Measurements from ENCODE around the gene PAX5. TPM values are rescaled to one million over a fixed set of nuclear protein-coding genes. Genes with fewer than 3 reads are reported as not detected.

Gene PAX5
- total RNA-seq, 1 donor from 2014 or later, result not detected

- FAIRE-seq (no peak), DNase-seq (ENCODE audit: low spot score in 2 of 2) (no peak)
These were observed 210.1 kb downstream of the PAX5 start for GRCh38 chr9:36823934-36824333.

DNA sequence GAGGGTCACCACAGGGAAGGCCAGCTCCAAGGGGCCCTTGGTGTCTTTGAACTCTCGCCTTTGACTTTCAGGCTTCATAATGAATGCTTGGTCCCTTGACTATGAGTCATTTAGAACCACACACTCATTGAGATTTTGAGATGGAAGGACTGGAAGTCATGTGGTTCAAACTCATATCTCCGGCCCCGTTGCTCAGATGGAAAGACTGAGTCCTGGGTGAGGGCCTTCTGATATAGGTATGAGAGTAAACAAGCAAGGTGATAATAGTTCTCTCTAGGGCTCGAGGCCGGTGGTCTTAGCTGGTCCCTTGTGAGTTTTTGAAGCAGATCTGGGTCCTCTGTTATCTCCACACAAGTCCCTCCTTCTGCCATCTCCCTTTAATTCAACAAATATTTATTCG is 210.6 kb downstream of the PAX5 start:
- FAIRE-seq (no peak), DNase-seq (ENCODE audit: low spot score in 2 of 2) (no peak)

DNA sequence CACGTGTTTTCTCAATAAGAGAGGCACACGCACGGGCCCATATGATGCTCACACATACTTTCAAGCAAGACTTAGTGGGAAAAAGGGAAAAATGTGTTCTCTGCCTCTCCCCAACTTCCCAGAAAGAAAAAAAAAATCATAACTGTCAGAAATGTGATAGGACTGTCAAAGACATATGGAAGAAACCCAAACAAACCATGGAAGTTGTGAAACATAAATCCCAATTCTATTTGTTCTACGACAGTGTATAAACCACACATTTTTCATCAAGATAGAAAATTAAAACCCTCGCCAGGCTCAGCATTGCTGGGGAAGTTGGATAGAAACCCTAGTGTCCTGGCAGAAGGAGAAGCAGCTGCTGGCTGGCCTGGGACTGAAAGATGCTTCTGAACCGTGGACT is 211.9 kb downstream of the PAX5 start:
- DNase-seq (ENCODE audit: low spot score in 2 of 2) (no peak), FAIRE-seq (no peak)

DNA sequence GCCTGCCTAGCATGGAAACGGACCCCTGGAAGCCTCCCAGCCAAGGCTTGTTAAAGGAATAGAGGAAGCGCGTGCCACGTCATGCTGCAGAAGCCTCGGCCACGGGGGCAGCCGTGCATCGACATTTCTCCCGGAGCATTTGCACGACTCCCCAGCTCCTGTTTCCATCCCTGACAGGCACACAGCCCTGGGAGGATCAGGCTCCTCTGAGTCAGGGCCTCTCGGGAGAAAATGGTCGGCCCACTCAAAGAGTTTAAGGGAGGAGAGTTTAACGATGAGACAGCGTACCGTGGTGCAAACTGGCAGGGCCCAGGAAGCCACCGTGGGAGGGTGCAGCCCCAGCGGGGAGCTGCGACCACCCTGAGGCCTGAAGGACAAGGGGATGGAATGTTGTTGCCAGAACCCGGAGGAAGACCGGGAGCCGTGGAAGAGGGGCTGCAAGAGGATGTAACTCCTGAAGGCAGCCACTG is 213.6 kb downstream of the PAX5 start:
- FAIRE-seq (no peak), DNase-seq (ENCODE audit: low spot score in 2 of 2) (no peak)

DNA sequence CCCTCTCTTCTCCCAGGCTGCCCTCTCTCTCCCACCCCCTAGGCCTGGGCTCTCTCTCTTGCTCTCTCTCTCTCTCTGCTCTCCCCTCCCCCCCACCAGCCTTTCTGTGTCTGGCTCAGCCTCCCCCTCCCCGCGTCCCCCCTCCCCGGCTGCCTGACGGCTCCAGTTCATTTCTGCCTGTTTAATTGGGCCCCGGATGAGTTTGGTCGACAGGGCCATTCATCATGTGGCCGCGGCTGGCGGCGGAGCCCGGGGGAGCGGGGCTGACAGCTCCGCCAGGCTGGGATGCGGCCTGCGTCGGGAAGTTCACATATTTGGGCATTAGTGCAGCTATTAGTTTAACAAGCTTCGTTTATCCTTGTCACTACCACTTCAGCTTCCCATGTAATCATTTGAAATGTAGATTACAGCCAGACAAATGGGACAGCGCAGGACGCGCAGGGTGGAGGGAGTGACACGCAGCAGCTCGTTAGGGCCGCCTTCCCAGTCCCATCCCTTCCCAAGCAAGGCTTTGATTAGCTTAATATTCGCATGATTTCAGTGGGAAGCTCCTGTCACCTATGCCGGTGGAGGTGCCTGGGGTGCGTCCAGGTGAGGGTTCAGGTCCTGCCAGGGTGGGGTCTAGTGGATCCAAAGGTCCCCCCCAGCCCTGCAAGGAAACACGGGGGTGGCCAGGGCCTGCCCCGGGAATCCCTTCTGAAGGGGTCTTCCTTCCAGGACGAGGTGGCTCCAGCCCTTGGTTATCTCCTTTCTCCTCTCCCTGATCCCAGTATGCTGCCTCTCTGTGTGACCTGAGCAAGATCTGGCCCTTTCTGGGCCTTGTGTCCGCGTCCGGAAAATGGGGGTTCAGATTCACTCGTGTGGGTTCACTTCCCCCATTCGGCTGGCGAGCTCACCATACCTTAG is 214.8 kb downstream of the PAX5 start:
- FAIRE-seq (no peak), DNase-seq (ENCODE audit: low spot score in 2 of 2) (no peak)

DNA sequence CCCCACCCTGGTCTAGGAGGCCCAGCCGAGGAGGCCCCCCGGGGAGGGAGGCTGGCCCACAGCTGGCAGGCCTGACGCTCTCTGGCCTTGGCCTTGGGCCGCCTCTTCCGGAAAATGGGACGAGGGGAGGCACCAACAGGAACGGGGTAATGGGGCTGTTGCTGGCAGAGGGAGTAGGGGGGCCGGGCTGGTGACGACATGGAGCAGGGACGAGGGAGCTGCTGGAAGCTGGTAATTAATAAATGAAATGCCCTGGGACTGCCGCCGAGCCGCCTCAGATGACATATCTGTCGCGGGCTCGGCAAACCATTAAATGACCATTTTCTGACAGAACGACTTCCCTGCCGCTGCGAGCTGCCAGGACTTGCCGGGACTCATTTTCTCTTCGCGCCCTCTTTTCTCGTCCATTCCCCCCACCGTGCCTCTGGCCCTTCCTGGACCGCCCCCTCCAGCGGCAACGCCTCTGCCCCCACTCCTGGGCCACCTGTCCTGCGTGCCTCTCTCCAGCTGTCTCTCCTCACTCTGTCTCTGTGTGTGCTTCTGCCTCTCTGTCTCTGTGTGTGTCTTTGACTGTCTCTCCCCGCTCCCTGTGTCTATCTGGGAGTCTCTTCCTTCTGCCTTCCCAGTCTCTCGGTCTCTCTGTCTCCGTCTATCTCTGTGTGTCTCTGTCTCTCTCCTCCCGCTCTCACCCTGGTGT is 215.7 kb downstream of the PAX5 start:
- FAIRE-seq (no peak), DNase-seq (ENCODE audit: low spot score in 2 of 2) (no peak)

DNA sequence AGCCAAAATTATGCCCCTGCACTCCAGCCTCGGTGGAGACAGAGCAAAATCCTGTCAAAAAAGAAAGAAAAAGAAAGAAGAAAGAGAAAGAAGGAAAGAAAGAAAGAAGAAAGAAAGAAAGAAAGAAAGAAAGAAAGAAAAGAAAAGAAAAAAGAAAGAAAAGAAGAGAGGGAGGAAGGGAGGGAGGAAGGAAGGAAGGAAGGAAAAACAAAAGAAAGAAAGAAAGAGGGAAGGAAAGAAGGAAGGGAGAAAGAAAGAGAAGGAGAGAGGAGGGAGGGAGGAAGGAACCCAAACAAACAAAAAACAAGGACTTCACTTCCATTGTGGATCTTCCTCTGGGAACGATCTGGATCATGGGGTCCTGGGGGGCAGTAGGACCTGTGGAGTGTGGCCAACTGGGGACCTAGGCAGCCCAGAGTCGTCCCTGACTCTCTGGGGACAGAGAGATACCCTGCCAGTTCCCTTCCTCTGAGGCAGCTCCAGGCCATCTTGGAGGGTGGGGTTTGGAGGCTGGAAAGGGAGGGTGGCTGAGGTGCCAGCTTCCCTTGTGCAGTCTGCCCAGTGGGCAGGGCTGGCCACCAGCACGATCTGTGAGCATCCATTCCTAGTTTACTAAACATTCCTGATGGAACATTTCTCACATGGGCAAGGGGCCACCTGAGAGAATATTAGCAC is 216.8 kb downstream of the PAX5 start:
- FAIRE-seq, result no peak
- DNase-seq (ENCODE audit: low spot score in 2 of 2), result no peak

DNA sequence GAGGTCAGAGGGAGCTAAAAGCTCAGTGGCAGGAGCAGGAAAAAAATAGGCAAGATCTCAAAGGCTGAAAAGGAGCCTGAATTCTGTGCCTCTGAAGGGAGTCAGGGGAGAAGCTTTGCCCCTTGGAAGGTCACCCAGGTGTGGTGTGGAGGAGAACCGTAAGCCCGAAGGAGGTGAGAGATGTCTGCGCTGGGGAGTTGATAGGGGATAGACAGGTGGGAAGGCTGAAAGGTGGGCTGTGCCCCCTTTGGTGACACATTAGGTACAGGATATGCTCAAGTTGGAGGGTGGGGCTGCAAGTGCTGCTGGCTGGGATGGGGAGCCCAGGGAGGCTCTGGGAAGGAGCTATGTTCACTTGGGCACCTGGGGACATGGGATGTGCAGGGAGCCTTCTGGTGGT is 217.7 kb downstream of the PAX5 start:
- FAIRE-seq (no peak), DNase-seq (ENCODE audit: low spot score in 2 of 2) (no peak)

GRCh38 chr9:36815566-36816348 is 218.3 kb downstream of the PAX5 start:
- FAIRE-seq (no peak), DNase-seq (ENCODE audit: low spot score in 2 of 2) (no peak)

DNA sequence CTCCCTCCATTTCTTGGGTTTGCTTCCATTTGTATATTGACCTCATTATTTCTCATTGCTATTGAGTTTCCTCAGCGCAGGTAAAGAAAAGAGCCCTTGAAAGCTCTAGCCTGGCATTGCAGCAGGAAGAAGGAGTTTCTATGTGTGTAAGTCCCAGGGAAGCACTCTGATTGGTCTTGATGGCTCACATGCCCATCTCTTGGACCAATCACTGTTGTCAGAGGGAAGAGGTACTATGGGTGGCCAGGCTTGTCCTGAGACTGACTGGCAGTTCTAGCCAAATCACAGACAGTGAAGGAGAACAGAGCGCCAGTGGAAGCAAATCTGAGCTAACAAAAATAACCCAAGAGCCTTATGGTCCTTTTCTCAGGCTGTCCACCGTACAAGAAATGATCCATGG is 219.0 kb downstream of the PAX5 start:
- FAIRE-seq (no peak), DNase-seq (ENCODE audit: low spot score in 2 of 2) (no peak)

- no peak for DNase-seq (ENCODE audit: low spot score in 2 of 2)
These were observed 220.9 kb downstream of the PAX5 start for GRCh38 chr9:36813154-36813553.

GRCh38 chr9:36812556-36812955 is 221.5 kb downstream of the PAX5 start:
- DNase-seq (ENCODE audit: low spot score in 2 of 2) (no peak), FAIRE-seq (no peak)

More at GRCh38 chr9:36813154-36813553, 220.9 kb downstream of the PAX5 start:
- no peak for FAIRE-seq

GRCh38 chr9:36808251-36808650 is 225.8 kb downstream of the PAX5 start:
- DNase-seq (ENCODE audit: low spot score in 2 of 2) (no peak), FAIRE-seq (no peak)

- FAIRE-seq (no peak), DNase-seq (ENCODE audit: low spot score in 2 of 2) (no peak)
These were observed 230.1 kb downstream of the PAX5 start for GRCh38 chr9:36803961-36804360.

DNA sequence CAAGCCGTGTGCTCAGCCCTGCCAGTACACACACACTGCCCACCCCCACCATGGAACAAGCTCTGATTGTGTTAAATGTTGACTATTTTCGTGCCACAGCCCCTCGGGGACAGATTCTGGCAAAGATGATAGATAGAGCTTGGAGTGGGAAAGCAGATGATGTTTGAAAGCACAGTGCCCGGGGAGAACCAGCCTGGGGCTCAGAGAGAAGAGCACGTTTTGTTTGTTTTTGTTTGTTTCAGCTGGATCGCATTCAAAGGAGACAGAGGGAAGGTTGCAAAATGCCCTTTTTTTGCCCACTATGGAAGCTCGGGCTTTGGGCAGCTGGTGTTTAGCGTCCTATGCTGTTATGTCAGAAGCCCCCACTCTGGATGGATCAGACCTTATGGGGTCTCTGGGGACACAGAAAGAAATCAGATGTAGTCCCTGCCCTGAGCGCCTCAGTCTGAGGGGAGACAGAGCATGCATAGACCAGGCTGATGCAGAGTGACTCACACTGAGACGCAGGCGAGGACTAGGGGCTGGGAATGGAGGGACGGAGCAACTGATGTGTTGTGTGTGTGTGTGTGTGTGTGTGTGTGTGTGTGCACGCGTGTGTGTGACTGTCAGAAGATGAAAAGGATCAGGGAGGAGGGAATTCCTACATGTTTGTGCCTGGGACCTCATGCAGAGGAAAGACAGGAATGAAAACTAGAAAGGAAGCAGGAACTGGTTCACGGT is 231.7 kb downstream of the PAX5 start:
- FAIRE-seq (no peak), DNase-seq (ENCODE audit: low spot score in 2 of 2) (peak in 1 of 2 donors; percentile 20)

- DNase-seq (ENCODE audit: low spot score in 2 of 2) (no peak), FAIRE-seq (no peak)
These were observed 233.6 kb downstream of the PAX5 start for GRCh38 chr9:36800455-36800854.

DNA sequence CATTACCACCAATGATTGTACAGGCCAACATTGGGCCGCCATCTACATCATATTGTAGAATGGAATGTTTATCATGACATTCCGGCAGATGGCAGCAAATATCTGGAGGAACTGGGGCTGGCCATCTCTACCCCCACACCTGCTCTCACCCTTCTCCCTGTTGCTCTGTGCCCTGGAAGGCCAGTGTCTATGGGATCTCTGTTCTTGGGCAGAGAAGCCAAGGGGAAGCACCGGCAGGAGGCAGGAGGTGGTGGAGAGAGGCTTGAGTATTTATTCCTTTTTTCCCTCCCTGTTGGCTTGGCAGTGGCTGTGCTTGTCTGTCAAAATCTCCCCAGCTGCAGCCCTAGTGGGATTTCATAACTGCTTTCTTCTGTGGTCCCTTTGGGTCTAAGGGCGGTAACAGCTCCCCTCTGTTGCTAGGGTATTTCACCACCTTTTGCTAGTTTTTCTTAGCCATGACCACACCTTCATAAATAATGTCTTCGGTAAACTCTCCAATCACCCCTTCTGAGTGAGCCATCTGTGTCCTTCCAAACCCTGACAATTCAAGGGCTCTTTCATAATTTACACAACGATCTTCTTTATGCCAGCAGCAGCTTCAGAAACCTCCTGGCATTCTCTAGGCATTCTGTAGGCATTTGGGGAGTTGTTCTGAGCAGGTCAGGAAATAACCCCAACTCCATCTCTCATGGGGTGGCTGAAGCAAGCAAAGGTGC is 235.6 kb downstream of the PAX5 start:
- no peak for FAIRE-seq
- peak in 1 of 2 donors; percentile 41 for DNase-seq (ENCODE audit: low spot score in 2 of 2)

DNA sequence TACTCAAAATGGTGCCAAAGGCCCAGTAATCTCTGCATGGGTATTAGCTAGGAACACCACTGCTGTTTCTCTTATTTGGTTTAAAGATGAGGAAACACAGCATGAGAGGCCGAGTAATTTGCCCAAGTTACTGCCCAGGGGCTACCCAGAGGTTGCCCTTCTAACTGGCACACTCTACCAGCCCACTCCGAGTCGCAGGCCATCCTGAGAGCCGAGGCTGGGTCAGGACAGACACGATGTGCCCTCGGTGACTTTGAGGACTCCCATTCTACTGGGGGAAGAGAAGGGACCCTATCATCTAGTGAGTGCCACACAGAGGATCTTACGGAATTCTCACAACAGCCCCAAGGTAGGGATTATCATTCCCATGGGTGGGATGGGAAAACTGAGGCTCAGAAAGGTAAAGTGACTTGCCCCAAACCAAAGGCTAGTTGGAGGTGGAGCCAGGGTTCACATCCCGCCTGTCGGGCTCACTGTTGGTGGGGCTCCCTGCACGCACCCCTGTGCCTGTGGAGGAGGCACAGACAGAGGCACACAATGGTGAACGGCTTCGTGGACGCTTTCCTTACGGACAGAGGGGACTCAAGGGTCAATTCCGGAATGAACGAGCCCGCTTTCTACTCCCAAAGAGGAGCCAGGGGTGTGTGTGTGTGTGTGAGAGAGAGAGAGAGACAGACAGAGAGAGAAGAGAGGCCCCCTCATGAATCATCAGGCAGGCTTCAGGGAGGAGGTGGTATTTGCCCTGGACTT is 236.4 kb downstream of the PAX5 start:
- FAIRE-seq (no peak), DNase-seq (ENCODE audit: low spot score in 2 of 2) (no peak)

Measured in frontal cortex (tissue), 4 donors.